AG04450 (cell line): Measurements from ENCODE around the gene WDFY1. TPM values are rescaled to one million over a fixed set of nuclear protein-coding genes. Genes with fewer than 3 reads are reported as not detected.

Experiments used
- CTCF ChIA-PET: fragments of 300-600, 350-600 bp; formaldehyde crosslinking; extraction: SDS; loops from one replicate; lab custom pipeline; 2022; ENCODE audit warnings: antibody characterized with exemption, inconsistent platforms; lab: Charles Lee
- POLR2A ChIA-PET: fragments of 350-600 bp; formaldehyde crosslinking; extraction: SDS; loops from one replicate; lab custom pipeline; 2021; ENCODE audit warnings: antibody characterized with exemption, inconsistent platforms; lab: Yijun Ruan, JAX
- DNase-seq: peaks from one replicate; pipeline ENCODE4 v3.0.0-alpha.2; 2011; ENCODE audit warnings: low read depth, low spot score
- H3K27ac ChIP-seq: one replicate; pipeline ENCODE4 v1.5.1; 2012; ENCODE audit warnings: low read depth, low read length, control low read depth
- H3K27me3 ChIP-seq: one replicate; pipeline ENCODE4 v1.6.0; 2012; ENCODE audit warnings: low read length; ENCODE audit not compliant: control insufficient read depth, insufficient read depth
- H3K4me3 ChIP-seq: 2 replicates; pipeline ENCODE4 v1.5.1; 2011; ENCODE audit warnings: mild to moderate bottlenecking, low read depth, low read length, control low read depth
- H3K9me3 ChIP-seq: 2 replicates; pipeline ENCODE4 v1.5.1; 2012; ENCODE audit warnings: low read length; ENCODE audit not compliant: control insufficient read depth, insufficient read depth
- CTCF ChIP-seq: IDR thresholded peaks from 2 replicates; pipeline ENCODE4 v1.5.1; 2011; ENCODE audit warnings: low read depth, low read length, control low read depth, inconsistent platforms
- polyA plus RNA-seq: library from polyadenylated mRNA; depleted of rRNA; stranded (reverse); fragments of >200 nt; gene quantifications from 2 replicates; pipeline ENCODE4 v1.2.3, GENCODE V29; 2011

Gene WDFY1
- polyA plus RNA-seq, 1 experiment, result 74.8 TPM

- no peak for TF ChIP-seq CTCF
- Histone ChIP-seq H3K27ac (no peak overlapping the region), H3K9me3 (no peaks in the 10 kb centered on the region), H3K4me3 (no peak overlapping the region), H3K27me3 (no peaks in the 10 kb centered on the region)
- CTCF ChIA-PET, result interaction anchor here (0.6 to 3.9 kb wide), 5 partner anchors 10 to 927 kb away, joined by 3 to 45 read pairs (median 7); no protein-coding TSS in a partner anchor
- DNase-seq, result no peak
- POLR2A ChIA-PET, result no interaction called here
Measured at GRCh38 chr2:223979730-223980396, 34.7 kb upstream of the WDFY1 start.

- ChIA-PET CTCF (interaction anchor here (1.1 to 3.5 kb wide), 4 partner anchors 8 to 306 kb away, joined by 3 to 31 read pairs (median 6); no protein-coding TSS in a partner anchor), POLR2A (no interaction called here)
- no peaks in the 10 kb centered on the region for H3K9me3 ChIP-seq
- DNase-seq, result no peak
- H3K4me3 ChIP-seq, result no peak overlapping the region
- H3K27ac ChIP-seq, result no peak overlapping the region
- H3K27me3 ChIP-seq, result no peaks in the 10 kb centered on the region
- TF ChIP-seq CTCF, result no peak
Measured at GRCh38 chr2:223978451-223978850, 33.3 kb upstream of the WDFY1 start.

GRCh38 chr2:223976635-223977226 lies 31.6 kb upstream of the WDFY1 start:
- ChIA-PET POLR2A (no interaction called here), CTCF (interaction anchor here (1.1 to 1.5 kb wide), 4 partner anchors 17 to 308 kb away, joined by 3 to 9 read pairs (median 8); no protein-coding TSS in a partner anchor)
- no peak for TF ChIP-seq CTCF
- Histone ChIP-seq H3K9me3 (no peaks in the 10 kb centered on the region), H3K4me3 (no peak overlapping the region), H3K27ac (no peak overlapping the region), H3K27me3 (no peaks in the 10 kb centered on the region)
- DNase-seq, result no peak

- DNase-seq, result no peak
- H3K9me3 ChIP-seq, result no peaks in the 10 kb centered on the region
- no peak for TF ChIP-seq CTCF
- CTCF ChIA-PET, result interaction anchor here (7.7 to 8.4 kb wide), 2 partner anchors 19 to 312 kb away, joined by 137 to 309 read pairs; no protein-coding TSS in a partner anchor
- no peak overlapping the region for H3K4me3 ChIP-seq
- POLR2A ChIA-PET, result no interaction called here
- H3K27ac ChIP-seq, result no peak overlapping the region
- no peaks in the 10 kb centered on the region for H3K27me3 ChIP-seq
Measured at GRCh38 chr2:223973606-223974005, 28.5 kb upstream of the WDFY1 start.

DNA sequence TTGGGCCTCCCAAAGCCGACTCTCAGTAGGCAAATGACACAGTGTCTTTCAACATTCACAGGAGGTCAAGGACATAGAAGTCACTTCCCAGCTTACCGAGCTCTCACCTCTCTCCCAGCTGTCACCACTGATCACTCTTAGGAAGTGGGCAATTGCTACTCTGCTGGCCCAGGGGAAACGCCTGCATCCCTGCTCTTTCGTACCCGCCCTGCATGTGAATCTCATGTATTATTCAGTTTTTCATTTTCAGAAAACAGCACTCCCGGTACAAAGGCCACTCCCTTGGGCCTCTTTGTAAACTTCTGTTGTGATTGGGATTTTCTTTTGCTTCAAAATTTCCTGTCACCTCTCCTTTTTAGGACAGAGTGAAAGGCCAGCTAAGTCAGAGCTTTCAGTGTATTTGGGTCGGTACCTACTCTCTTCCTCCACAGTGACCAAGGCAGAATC lies 27.5 kb upstream of the WDFY1 start:
- Histone ChIP-seq H3K27me3 (no peaks in the 10 kb centered on the region), H3K4me3 (no peak overlapping the region), H3K9me3 (no peaks in the 10 kb centered on the region), H3K27ac (no peak overlapping the region)
- DNase-seq, result no peak
- POLR2A ChIA-PET, result no interaction called here
- no peak for TF ChIP-seq CTCF
- CTCF ChIA-PET, result interaction anchor here (0.8 to 8.4 kb wide), 6 partner anchors 9 to 397 kb away, joined by 3 to 309 read pairs (median 44); partner anchors contain the start of gene MRPL44
